Stomach smooth muscle (tissue), 2 donors: ENCODE data around the gene DNASE1L1.

Experiments used
- H3K27ac ChIP-seq: one replicate; pipeline ENCODE4 v1.7.0; 2013; ENCODE audit warnings: mild to moderate bottlenecking, low read length, inconsistent platforms
- H3K27me3 ChIP-seq, 2 donors: one replicate each; pipeline ENCODE4 v1.7.0; 2013; ENCODE audit warnings: low read length in 2 of 2; ENCODE audit not compliant: insufficient read depth in 2 of 2, control insufficient read depth in 1 of 2
- H3K36me3 ChIP-seq, 2 donors: one replicate each; pipeline ENCODE4 v1.7.0; 2013; ENCODE audit warnings: low read length in 2 of 2; ENCODE audit not compliant: control insufficient read depth in 2 of 2, insufficient read depth in 2 of 2
- H3K4me1 ChIP-seq: one replicate; pipeline ENCODE4 v1.7.0; 2013; ENCODE audit warnings: low read length; ENCODE audit not compliant: control insufficient read depth, insufficient read depth
- H3K4me3 ChIP-seq, 2 donors: one replicate each; pipeline ENCODE4 v1.7.0; 2013; ENCODE audit warnings: low read length in 2 of 2
- H3K9ac ChIP-seq, 2 donors: one replicate each; pipeline ENCODE4 v1.7.0; 2013; ENCODE audit warnings: low read length in 2 of 2, mild to moderate bottlenecking in 1 of 2
- H3K9me3 ChIP-seq, 2 donors: one replicate each; pipeline ENCODE4 v1.7.0; 2013; ENCODE audit warnings: low read length in 2 of 2; ENCODE audit not compliant: control insufficient read depth in 2 of 2
- donor health status: healthy.
- donor health status: Pancreatic carcinoma.

DNASE1L1 gene

GRCh38 chrX:154443992-154444754, 35.1 kb upstream of the DNASE1L1 start, which contains the start of gene FAM50A:
TSS of gene FAM50A (plus strand) at chrX:154444141. CDS start at chrX:154444236, 95 bp downstream.
- peak within 1 kb of the TSS; percentile 69 to 76 for H3K9ac ChIP-seq

GRCh38 chrX:154443479-154443910, 34.4 kb upstream of the DNASE1L1 start:
- H3K9me3 ChIP-seq: no peaks in the 10 kb centered on the region
- peaks cover 12 to 15% of the 10 kb centered on the region in 2 donors for H3K36me3 ChIP-seq
- peaks cover 32% of the 10 kb centered on the region for H3K4me1 ChIP-seq
- peak overlapping the region in 1 of 2 donors; percentile 62 for H3K4me3 ChIP-seq
- peaks cover 0 to 6% of the 10 kb centered on the region in 2 donors for H3K27me3 ChIP-seq
- H3K27ac ChIP-seq: peak overlapping the region; percentile 62
- H3K9ac ChIP-seq: peak overlapping the region; percentile 21 to 53

More at GRCh38 chrX:154443992-154444754, 35.1 kb upstream of the DNASE1L1 start, which contains the start of gene FAM50A:
- no peaks in the 10 kb centered on the region for H3K9me3 ChIP-seq
- peak within 1 kb of the TSS; percentile 57 to 69 for H3K4me3 ChIP-seq
- H3K36me3 ChIP-seq: peaks cover 17 to 21% of the 10 kb centered on the region in 2 donors
- peak within 1 kb of the TSS; percentile 62 for H3K27ac ChIP-seq
- peaks cover 0 to 6% of the 10 kb centered on the region in 2 donors for H3K27me3 ChIP-seq
- peaks cover 26% of the 10 kb centered on the region for H3K4me1 ChIP-seq

GRCh38 chrX:154441984-154442707, 33.1 kb upstream of the DNASE1L1 start:
- Histone ChIP-seq H3K36me3 (peaks cover 10 to 11% of the 10 kb centered on the region in 2 donors), H3K4me1 (peaks cover 39% of the 10 kb centered on the region), H3K27ac (peak overlapping the region; percentile 2)

GRCh38 chrX:154441564-154441963, 32.5 kb upstream of the DNASE1L1 start:
- no peak overlapping the region for H3K4me3 ChIP-seq
- peaks cover 10% of the 10 kb centered on the region in 2 donors for H3K36me3 ChIP-seq
- no peaks in the 10 kb centered on the region for H3K9me3 ChIP-seq
- H3K27me3 ChIP-seq: peaks cover 0 to 9% of the 10 kb centered on the region in 2 donors
- H3K27ac ChIP-seq: no peak overlapping the region
- no peak overlapping the region for H3K9ac ChIP-seq
- H3K4me1 ChIP-seq: peaks cover 39% of the 10 kb centered on the region

More at GRCh38 chrX:154441984-154442707, 33.1 kb upstream of the DNASE1L1 start:
- Histone ChIP-seq H3K27me3 (peaks cover 0 to 9% of the 10 kb centered on the region in 2 donors), H3K9me3 (no peaks in the 10 kb centered on the region), H3K4me3 (no peak overlapping the region), H3K9ac (no peak overlapping the region)

GRCh38 chrX:154440623-154441357, 31.7 kb upstream of the DNASE1L1 start:
- Histone ChIP-seq H3K27me3 (peaks cover 0 to 9% of the 10 kb centered on the region in 2 donors), H3K27ac (no peak overlapping the region), H3K36me3 (peaks cover 6 to 8% of the 10 kb centered on the region in 2 donors), H3K9ac (no peak overlapping the region), H3K9me3 (no peaks in the 10 kb centered on the region), H3K4me1 (peaks cover 41% of the 10 kb centered on the region), H3K4me3 (no peak overlapping the region)

GRCh38 chrX:154439841-154440240, 30.8 kb upstream of the DNASE1L1 start:
- no peak overlapping the region for H3K27ac ChIP-seq
- no peak overlapping the region for H3K4me3 ChIP-seq
- no peaks in the 10 kb centered on the region for H3K9me3 ChIP-seq
- no peak overlapping the region for H3K9ac ChIP-seq
- peaks cover 0 to 7% of the 10 kb centered on the region in 2 donors for H3K27me3 ChIP-seq
- H3K4me1 ChIP-seq: peaks cover 32% of the 10 kb centered on the region
- H3K36me3 ChIP-seq: peaks cover 5 to 8% of the 10 kb centered on the region in 2 donors

- Histone ChIP-seq H3K9me3 (no peaks in the 10 kb centered on the region), H3K36me3 (peaks cover 8 to 10% of the 10 kb centered on the region in 2 donors), H3K27me3 (peaks cover 0 to 4% of the 10 kb centered on the region in 2 donors), H3K9ac (peak overlapping the region; percentile 52 to 55), H3K4me3 (peak overlapping the region; percentile 68 to 75), H3K27ac (peak overlapping the region; percentile 11), H3K4me1 (peaks cover 24% of the 10 kb centered on the region)
These were observed 29.2 kb upstream of the DNASE1L1 start for GRCh38 chrX:154437971-154438893.

GRCh38 chrX:154436983-154437752, 28.1 kb upstream of the DNASE1L1 start, which contains the start of gene GDI1:
TSS of gene GDI1 (plus strand) at chrX:154437154. CDS start at chrX:154437255, 101 bp downstream.
- Histone ChIP-seq H3K9me3 (no peaks in the 10 kb centered on the region), H3K36me3 (peaks cover 8 to 12% of the 10 kb centered on the region in 2 donors), H3K27me3 (peaks cover 0 to 4% of the 10 kb centered on the region in 2 donors), H3K4me3 (peak within 1 kb of the TSS; percentile 68 to 75), H3K4me1 (peaks cover 24% of the 10 kb centered on the region), H3K9ac (peak within 1 kb of the TSS; percentile 52 to 55), H3K27ac (peak within 1 kb of the TSS; percentile 46)

GRCh38 chrX:154436374-154436982, 27.4 kb upstream of the DNASE1L1 start:
- Histone ChIP-seq H3K27ac (peak overlapping the region; percentile 46), H3K27me3 (peaks cover 0 to 2% of the 10 kb centered on the region in 2 donors), H3K4me1 (peaks cover 24% of the 10 kb centered on the region), H3K9ac (peak overlapping the region in 1 of 2 donors; percentile 21), H3K36me3 (peaks cover 5 to 11% of the 10 kb centered on the region in 2 donors), H3K9me3 (no peaks in the 10 kb centered on the region), H3K4me3 (peak overlapping the region; percentile 31 to 75)
